H1 (cell line): ENCODE data around the gene TEKT5. TPM values are rescaled to one million over a fixed set of nuclear protein-coding genes. Genes with fewer than 3 reads are reported as not detected.

Experiments used
- JUN ChIP-seq: IDR thresholded peaks from 2 replicates; pipeline ENCODE4 v1.6.1; 2011; ENCODE audit warnings: low read depth, mild to moderate bottlenecking, improper control_type of control experiment, low read length
- MAX ChIP-seq: IDR thresholded peaks from 2 replicates; pipeline ENCODE4 v1.6.1; 2012; ENCODE audit warnings: inconsistent platforms
- SRF ChIP-seq: IDR thresholded peaks from 2 replicates; pipeline ENCODE4 v1.6.1; 2011; ENCODE audit warnings: mild to moderate bottlenecking, low read depth, low read length, moderate library complexity
- TAF1 ChIP-seq: IDR thresholded peaks from 2 replicates; pipeline ENCODE4 v1.6.1; 2011; ENCODE audit warnings: mild to moderate bottlenecking, low read depth, low read length
- YY1 ChIP-seq: IDR thresholded peaks from 2 replicates; pipeline ENCODE4 v1.6.1; 2011; ENCODE audit warnings: low read depth, mild to moderate bottlenecking, low read length
- polyA plus RNA-seq, 7 experiments: library from polyadenylated mRNA; depleted of rRNA in 3 of 7; stranded (reverse) in 5 of 7; unstranded in 2 of 7; fragments of >200 nt in 5 of 7; fragments of 200-250 nt in 2 of 7; gene quantifications; 1 replicate in 5 of 7; 2 replicates in 1 of 7; 4 replicates in 1 of 7; pipeline versions ENCODE4 v1.2.1 to v1.2.3, GENCODE V29; 2011 to 2013; ENCODE audit warnings: missing spikeins in 2 of 7, mixed read lengths in 2 of 7
- total RNA-seq: library from RNA; stranded (reverse); fragmentation: NEBNext Ultra II Directional; extraction: Animal tissue kit (Norgen Biotek cat#: 25700); gene quantifications from 2 replicates; pipeline ENCODE4 v1.2.1, GENCODE V29; 2021

Gene TEKT5
- total and polyA plus RNA-seq, 2 of the 8 experiments (the other 6 are each of a cell fraction or from before 2014, with no cell fraction given) = 0.95 TPM; not detected in 1

- TF ChIP-seq TAF1 (no peak), MAX (no peak), JUN (no peak), SRF (no peak), YY1 (no peak)
- TF ChIP-seq, all 59 proteins: peak for 2
Observed at GRCh38 chr16:10737068-10737625, 42.4 kb upstream of the TEKT5 start (continued).
